Sigmoid colon (tissue), 4 donors: ENCODE measurements around the gene AXDND1.

ENCODE experiments used
- EP300 ChIP-seq, 4 donors: sonication (generic); formaldehyde crosslinking; IDR thresholded peaks; one replicate each; pipeline ENCODE4 v1.6.1; 2017; ENCODE audit warnings: antibody characterized with exemption in 4 of 4
- POLR2A ChIP-seq, 2 donors: fragments of 450-650 bp; IDR thresholded peaks; one replicate each; pipeline ENCODE4 v1.6.1; 2016; ENCODE audit warnings: antibody characterized with exemption in 2 of 2, mild to moderate bottlenecking in 2 of 2, moderate library complexity in 2 of 2
- TF ChIP-seq, protein P1 (sequence below), 4 experiments: fragments of 450-650 bp in 3 of 4; fragments of 200-600 bp in 1 of 4; IDR thresholded peaks; one replicate each; pipeline ENCODE4 v1.5.1; 2016 to 2019; ENCODE audit warnings: antibody characterized with exemption in 4 of 4, mild to moderate bottlenecking in 3 of 4, moderate library complexity in 2 of 4

DNA sequence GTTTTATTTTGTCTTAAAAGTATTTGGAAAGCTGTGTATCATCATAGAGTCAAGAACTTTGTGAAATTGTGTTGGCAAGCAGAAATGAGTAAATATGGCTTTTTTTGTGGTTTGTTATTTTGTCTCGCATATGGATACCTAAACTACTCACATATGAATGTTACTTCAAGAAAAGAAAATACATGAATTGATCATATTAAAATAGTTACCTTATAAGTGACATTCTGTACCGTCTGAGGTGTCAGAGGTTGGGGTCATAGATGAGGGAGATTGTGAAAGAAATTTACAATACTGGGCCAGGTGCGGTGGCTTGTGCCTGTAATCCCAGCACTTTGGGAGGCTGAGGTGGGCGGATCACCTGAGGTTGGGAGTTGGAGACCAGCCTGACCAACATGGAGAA is 31.3 kb upstream of the AXDND1 start:
- TF ChIP-seq, protein P1, sequence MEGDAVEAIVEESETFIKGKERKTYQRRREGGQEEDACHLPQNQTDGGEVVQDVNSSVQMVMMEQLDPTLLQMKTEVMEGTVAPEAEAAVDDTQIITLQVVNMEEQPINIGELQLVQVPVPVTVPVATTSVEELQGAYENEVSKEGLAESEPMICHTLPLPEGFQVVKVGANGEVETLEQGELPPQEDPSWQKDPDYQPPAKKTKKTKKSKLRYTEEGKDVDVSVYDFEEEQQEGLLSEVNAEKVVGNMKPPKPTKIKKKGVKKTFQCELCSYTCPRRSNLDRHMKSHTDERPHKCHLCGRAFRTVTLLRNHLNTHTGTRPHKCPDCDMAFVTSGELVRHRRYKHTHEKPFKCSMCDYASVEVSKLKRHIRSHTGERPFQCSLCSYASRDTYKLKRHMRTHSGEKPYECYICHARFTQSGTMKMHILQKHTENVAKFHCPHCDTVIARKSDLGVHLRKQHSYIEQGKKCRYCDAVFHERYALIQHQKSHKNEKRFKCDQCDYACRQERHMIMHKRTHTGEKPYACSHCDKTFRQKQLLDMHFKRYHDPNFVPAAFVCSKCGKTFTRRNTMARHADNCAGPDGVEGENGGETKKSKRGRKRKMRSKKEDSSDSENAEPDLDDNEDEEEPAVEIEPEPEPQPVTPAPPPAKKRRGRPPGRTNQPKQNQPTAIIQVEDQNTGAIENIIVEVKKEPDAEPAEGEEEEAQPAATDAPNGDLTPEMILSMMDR (IDR thresholded peaks at IDR 0.05) = no peak
- no peak for TF ChIP-seq EP300 (IDR thresholded peaks at IDR 0.05)
- no peak for TF ChIP-seq POLR2A (IDR thresholded peaks at IDR 0.05)
